HCT116 (cell line): Measurements from ENCODE around the gene SPTBN4. TPM values are rescaled to one million over a fixed set of nuclear protein-coding genes. Genes with fewer than 3 reads are reported as not detected.

Experiments
- ATAC-seq: fragments of 200-7000 bp; cut with Tn5 transposase; 2 replicates; pipeline ENCODE4 v1.9.1; 2020; ENCODE audit warnings: mild to moderate bottlenecking, moderate library complexity
- BruUV-seq: library from RNA; stranded (reverse); fragments of 400-500 nt; replicated peaks from 2 replicates; lab custom pipeline; 2021; lab: Mats Ljungman, UMichigan
- CTCF ChIA-PET: fragments of 300-600 bp; sonication (Branson Sonifier 250); formaldehyde crosslinking; loops from one replicate; lab custom pipeline; 2021; ENCODE audit warnings: antibody characterized with exemption; lab: Charles Lee
- POLR2A ChIA-PET: fragments of 300-600, 350-600 bp; sonication (Branson Sonifier 250); formaldehyde crosslinking; loops from one replicate; lab custom pipeline; 2021; ENCODE audit warnings: antibody characterized with exemption; lab: Charles Lee
- RAD21 ChIA-PET, 2 experiments: fragments of 300-600 bp; sonication (Branson Sonifier 250); formaldehyde crosslinking; loops; one replicate each; lab custom pipeline; 2023; ENCODE audit warnings: low total read pairs in 2 of 2; ENCODE audit not compliant: uncharacterized antibody in 2 of 2, unreplicated experiment in 2 of 2, low non-redundant PET in 1 of 2; lab: Charles Lee
- DNase-seq: peaks from one replicate; pipeline ENCODE4 v3.0.0-alpha.2; 2010; ENCODE audit warnings: low read depth, low spot score
- H2AFZ ChIP-seq: fragments of 200-600 bp; shearing (Covaris generic), sonication (generic); 2 replicates; pipeline ENCODE4 v1.6.1; 2017; ENCODE audit warnings: low read depth, mixed run types, mixed read lengths, antibody characterized with exemption, low read length; ENCODE audit not compliant: poor library complexity, severe bottlenecking
- H3K27ac ChIP-seq: 2 replicates; pipeline ENCODE4 v1.5.1; 2012; ENCODE audit warnings: low read depth, low read length
- H3K27me3 ChIP-seq: fragments of 200-600 bp; sonication (generic); 2 replicates; pipeline ENCODE4 v1.6.1; 2016; ENCODE audit warnings: mixed run types, low read length, mixed read lengths; ENCODE audit not compliant: insufficient read depth
- H3K36me3 ChIP-seq, 2 experiments: fragments of 200-500 bp in 1 of 2; fragments of 200-600 bp in 1 of 2; sonication (Bioruptor generic) in 1 of 2; sonication (generic) in 1 of 2; 2 replicates each; pipeline versions ENCODE4 v1.5.1 to v1.6.1; 2014 to 2016; ENCODE audit warnings: low read length in 2 of 2, inconsistent platforms in 1 of 2, mixed read lengths in 1 of 2, mixed run types in 1 of 2; ENCODE audit not compliant: insufficient read depth in 2 of 2, control insufficient read depth in 1 of 2
- H3K4me1 ChIP-seq, 2 experiments: fragments of 200-600 bp in 1 of 2; sonication (generic) in 1 of 2; 2 replicates each; pipeline versions ENCODE4 v1.5.1 to v1.6.1; 2012 to 2017; ENCODE audit warnings: low read length in 2 of 2, inconsistent platforms in 1 of 2, mild to moderate bottlenecking in 1 of 2, mixed read lengths in 1 of 2, mixed run types in 1 of 2, moderate library complexity in 1 of 2; ENCODE audit not compliant: insufficient read depth in 2 of 2, control insufficient read depth in 1 of 2
- H3K4me2 ChIP-seq: fragments of 200-600 bp; sonication (generic); 2 replicates; pipeline ENCODE4 v1.6.1; 2017; ENCODE audit warnings: mixed run types, low read length, mixed read lengths
- H3K4me3 ChIP-seq, 2 experiments: fragments of 200-600 bp in 1 of 2; sonication (generic) in 1 of 2; replicated peaks in 1 of 2; 2 replicates each; pipeline ENCODE4 v1.5.1; 2011 to 2016; ENCODE audit warnings: low read length in 2 of 2, control low read depth in 1 of 2, low read depth in 1 of 2, mild to moderate bottlenecking in 1 of 2, mixed read lengths in 1 of 2, mixed run types in 1 of 2
- H3K79me2 ChIP-seq: fragments of 200-600 bp; sonication (generic); 2 replicates; pipeline ENCODE4 v1.6.1; 2017; ENCODE audit warnings: mild to moderate bottlenecking, mixed run types, low read length, moderate library complexity, mixed read lengths; ENCODE audit not compliant: insufficient read depth
- H3K9ac ChIP-seq: fragments of 200-600 bp; sonication (generic); 2 replicates; pipeline ENCODE4 v1.6.1; 2016; ENCODE audit warnings: low read length, mixed read lengths
- H3K9me2 ChIP-seq: fragments of 200-600 bp; sonication (generic), shearing (Covaris generic); 2 replicates; pipeline ENCODE4 v1.6.1; 2017; ENCODE audit warnings: mixed run types, mild to moderate bottlenecking, moderate library complexity; ENCODE audit not compliant: insufficient read depth
- H3K9me3 ChIP-seq, 2 experiments: fragments of 200-500 bp in 1 of 2; fragments of 200-600 bp in 1 of 2; sonication (Bioruptor generic) in 1 of 2; sonication (generic) in 1 of 2; 2 replicates each; pipeline ENCODE4 v1.6.1; 2014 to 2017; ENCODE audit warnings: low read length in 2 of 2, mixed read lengths in 2 of 2, inconsistent platforms in 1 of 2, low read depth in 1 of 2, mild to moderate bottlenecking in 1 of 2, mixed run types in 1 of 2, moderate library complexity in 1 of 2; ENCODE audit not compliant: control insufficient read depth in 1 of 2, insufficient read depth in 1 of 2
- H4K20me1 ChIP-seq: fragments of 200-600 bp; sonication (generic), shearing (Covaris generic); 2 replicates; pipeline ENCODE4 v1.6.1; 2017; ENCODE audit warnings: mixed run types, mild to moderate bottlenecking, moderate library complexity; ENCODE audit not compliant: insufficient read depth
- CBX3 ChIP-seq: IDR thresholded peaks from 2 replicates; pipeline ENCODE4 v1.6.1; 2012; ENCODE audit warnings: low read depth
- EZH2phosphoT487 ChIP-seq: fragments of 200-600 bp; IDR thresholded peaks from 2 replicates; pipeline ENCODE4 v1.6.1; 2018; ENCODE audit warnings: antibody characterized with exemption, borderline replicate concordance
- FOSL1 ChIP-seq: IDR thresholded peaks from 2 replicates; pipeline ENCODE4 v1.6.1; 2012; ENCODE audit warnings: low read depth
- JUND ChIP-seq: IDR thresholded peaks from 2 replicates; pipeline ENCODE4 v1.6.1; 2012
- RAD21 ChIP-seq: IDR thresholded peaks from 2 replicates; pipeline ENCODE4 v1.6.1; 2012; ENCODE audit warnings: low read depth, mild to moderate bottlenecking
- SIN3A ChIP-seq: IDR thresholded peaks from 2 replicates; pipeline ENCODE4 v1.6.1; 2012; ENCODE audit warnings: low read depth
- SRF ChIP-seq: IDR thresholded peaks from 2 replicates; pipeline ENCODE4 v1.6.1; 2012; ENCODE audit warnings: low read depth
- ZFX ChIP-seq: fragments of 450-650 bp; IDR thresholded peaks from 2 replicates; pipeline ENCODE4 v1.6.1; 2017
- ZNF274 ChIP-seq: fragments of 200-500 bp; sonication (Bioruptor generic); IDR thresholded peaks from 2 replicates; pipeline ENCODE4 v1.6.1; 2014; ENCODE audit warnings: mild to moderate bottlenecking, low read depth, low read length, inconsistent platforms
- intact Hi-C: fragments of 100-400 bp; cut with micrococcal nuclease; formaldehyde crosslinking; loops from 2 replicates; pipeline ENCODE4 v1.10.0; 2022
- total RNA-seq: library from RNA; stranded (reverse); gene quantifications from one replicate; pipeline ENCODE4 v1.2.1, GENCODE V29; 2021; ENCODE audit not compliant: unreplicated experiment
- TF ChIP-seq, protein P1 (sequence below): IDR thresholded peaks from 2 replicates; pipeline ENCODE4 v1.6.1; 2012
- TF ChIP-seq, protein P2 (sequence below): IDR thresholded peaks from 2 replicates; pipeline ENCODE4 v1.6.1; 2012
- TF ChIP-seq, protein P3 (sequence below): IDR thresholded peaks from 2 replicates; pipeline ENCODE4 v1.6.1; 2012; ENCODE audit warnings: low read depth

Gene SPTBN4
- total RNA-seq, 1 experiment from 2014 or later = 4.6 TPM

DNA sequence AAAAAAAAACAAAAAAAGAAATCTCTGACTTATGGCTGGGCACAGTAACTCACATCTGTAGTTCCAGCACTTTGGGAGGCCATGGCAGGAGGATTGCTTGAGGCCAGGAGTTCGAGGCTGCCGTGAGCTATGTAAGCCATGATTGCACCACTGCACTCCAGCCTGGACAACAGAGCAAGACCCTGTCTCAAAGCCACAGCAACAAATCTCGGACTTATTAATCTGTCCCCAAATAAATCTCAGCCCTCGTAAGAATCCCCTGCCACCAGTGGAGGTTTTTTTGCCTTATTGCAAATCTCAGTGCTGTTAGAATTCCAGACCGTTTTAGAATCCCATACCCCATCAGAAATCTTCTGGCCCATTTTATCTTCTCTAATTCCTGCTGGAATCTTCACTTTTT is 114.7 kb downstream of the SPTBN4 start:
- H3K4me1 ChIP-seq = peaks cover 5 to 27% of the 10 kb centered on the region in 2 experiments
- ChIA-PET POLR2A (no interaction called here), CTCF (interaction anchor here (0.7 kb wide), 1 partner anchor 17 kb away, joined by 3 read pairs; no protein-coding TSS in a partner anchor), RAD21 (no interaction called here)
- no peaks in the 10 kb centered on the region for H3K9me3 ChIP-seq
- H3K4me3 ChIP-seq = no peak overlapping the region
- H3K9ac ChIP-seq = no peak overlapping the region
- no peak overlapping the region for H3K4me2 ChIP-seq
- no peaks in the 10 kb centered on the region for H3K9me2 ChIP-seq
- H3K27me3 ChIP-seq = no peaks in the 10 kb centered on the region
- TF ChIP-seq, protein P1, sequence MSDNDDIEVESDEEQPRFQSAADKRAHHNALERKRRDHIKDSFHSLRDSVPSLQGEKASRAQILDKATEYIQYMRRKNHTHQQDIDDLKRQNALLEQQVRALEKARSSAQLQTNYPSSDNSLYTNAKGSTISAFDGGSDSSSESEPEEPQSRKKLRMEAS = no peak
- TF ChIP-seq, protein P2, sequence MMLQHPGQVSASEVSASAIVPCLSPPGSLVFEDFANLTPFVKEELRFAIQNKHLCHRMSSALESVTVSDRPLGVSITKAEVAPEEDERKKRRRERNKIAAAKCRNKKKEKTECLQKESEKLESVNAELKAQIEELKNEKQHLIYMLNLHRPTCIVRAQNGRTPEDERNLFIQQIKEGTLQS = no peak
- TF ChIP-seq SRF (no peak), JUND (no peak), CBX3 (no peak), ZFX (no peak), ZNF274 (no peak), SIN3A (no peak), RAD21 (no peak), FOSL1 (no peak), EZH2phosphoT487 (no peak)
- TF ChIP-seq, protein P3, sequence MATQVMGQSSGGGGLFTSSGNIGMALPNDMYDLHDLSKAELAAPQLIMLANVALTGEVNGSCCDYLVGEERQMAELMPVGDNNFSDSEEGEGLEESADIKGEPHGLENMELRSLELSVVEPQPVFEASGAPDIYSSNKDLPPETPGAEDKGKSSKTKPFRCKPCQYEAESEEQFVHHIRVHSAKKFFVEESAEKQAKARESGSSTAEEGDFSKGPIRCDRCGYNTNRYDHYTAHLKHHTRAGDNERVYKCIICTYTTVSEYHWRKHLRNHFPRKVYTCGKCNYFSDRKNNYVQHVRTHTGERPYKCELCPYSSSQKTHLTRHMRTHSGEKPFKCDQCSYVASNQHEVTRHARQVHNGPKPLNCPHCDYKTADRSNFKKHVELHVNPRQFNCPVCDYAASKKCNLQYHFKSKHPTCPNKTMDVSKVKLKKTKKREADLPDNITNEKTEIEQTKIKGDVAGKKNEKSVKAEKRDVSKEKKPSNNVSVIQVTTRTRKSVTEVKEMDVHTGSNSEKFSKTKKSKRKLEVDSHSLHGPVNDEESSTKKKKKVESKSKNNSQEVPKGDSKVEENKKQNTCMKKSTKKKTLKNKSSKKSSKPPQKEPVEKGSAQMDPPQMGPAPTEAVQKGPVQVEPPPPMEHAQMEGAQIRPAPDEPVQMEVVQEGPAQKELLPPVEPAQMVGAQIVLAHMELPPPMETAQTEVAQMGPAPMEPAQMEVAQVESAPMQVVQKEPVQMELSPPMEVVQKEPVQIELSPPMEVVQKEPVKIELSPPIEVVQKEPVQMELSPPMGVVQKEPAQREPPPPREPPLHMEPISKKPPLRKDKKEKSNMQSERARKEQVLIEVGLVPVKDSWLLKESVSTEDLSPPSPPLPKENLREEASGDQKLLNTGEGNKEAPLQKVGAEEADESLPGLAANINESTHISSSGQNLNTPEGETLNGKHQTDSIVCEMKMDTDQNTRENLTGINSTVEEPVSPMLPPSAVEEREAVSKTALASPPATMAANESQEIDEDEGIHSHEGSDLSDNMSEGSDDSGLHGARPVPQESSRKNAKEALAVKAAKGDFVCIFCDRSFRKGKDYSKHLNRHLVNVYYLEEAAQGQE = no peak
- peaks cover 14% of the 10 kb centered on the region; the same call in 1 of the 2 replicates for H3K79me2 ChIP-seq
- ATAC-seq (no peak), DNase-seq (no peak)
- H4K20me1 ChIP-seq = no peaks in the 10 kb centered on the region
- peaks cover 13 to 17% of the 10 kb centered on the region in 2 experiments; a peak in 3 of 4 replicates for H3K36me3 ChIP-seq
- BruUV-seq = no TSS peak
- H3K27ac ChIP-seq = no peak overlapping the region
- H2AFZ ChIP-seq = no peak overlapping the region
- intact Hi-C loops = no loop called here
